ENCODE results near the gene GPR160. TPM values are rescaled to one million over a fixed set of nuclear protein-coding genes. Genes with fewer than 3 reads are reported as not detected.
"Not testable (repeated sequence)": the region's sequence is repeated elsewhere in the genome, so short reads cannot be mapped to it uniquely, and the experiment has no call there.

GPR160 gene
- total RNA-seq, 1 donor, result not detected

DNA sequence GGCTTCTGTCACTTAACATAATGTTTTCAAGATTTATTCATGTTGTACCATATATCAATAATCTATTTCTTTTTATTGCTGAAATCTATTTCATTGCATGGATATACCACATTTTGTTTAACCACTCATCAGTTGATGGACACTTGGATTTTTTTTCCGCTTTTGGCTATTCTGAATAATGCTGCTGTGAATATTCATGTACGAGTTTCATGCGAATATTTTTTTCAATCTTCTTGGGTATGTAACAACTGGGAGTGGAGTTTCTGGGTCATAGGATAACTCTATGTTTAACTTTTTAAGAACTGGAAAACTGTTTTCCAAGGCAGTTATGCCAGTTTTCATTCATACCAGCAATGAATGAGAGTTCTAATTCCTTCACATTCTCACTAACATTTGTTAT lies 21.7 kb upstream of the GPR160 start:
- Histone ChIP-seq H3K9me3 (ENCODE audit: low read depth, low read length) (no peaks in the 10 kb centered on the region), H3K4me2 (ENCODE audit: insufficient read depth, low read length) (no peak overlapping the region), H3K79me2 (ENCODE audit: insufficient read depth, low read length) (no peaks in the 10 kb centered on the region), H3K4me1 (ENCODE audit: insufficient read depth, low read length) (no peaks in the 10 kb centered on the region), H3K4me3 (ENCODE audit: insufficient read depth, low read length) (no peak overlapping the region), H3K27ac (ENCODE audit: low read depth, low read length) (no peak overlapping the region), H3K36me3 (ENCODE audit: insufficient read depth, low read length) (no peaks in the 10 kb centered on the region), H2AFZ (ENCODE audit: low read length) (no peak overlapping the region), H3K27me3 (ENCODE audit: insufficient read depth, low read length) (peaks cover 10% of the 10 kb centered on the region), H4K20me1 (ENCODE audit: insufficient read depth, low read length) (no peaks in the 10 kb centered on the region)
- no peak for DNase-seq (ENCODE audit: insufficient read length, low spot score, missing footprints)
- no peak for TF ChIP-seq CTCF (IDR thresholded peaks at IDR 0.05; ENCODE audit: extremely low read depth, low read depth, low read length)

DNA sequence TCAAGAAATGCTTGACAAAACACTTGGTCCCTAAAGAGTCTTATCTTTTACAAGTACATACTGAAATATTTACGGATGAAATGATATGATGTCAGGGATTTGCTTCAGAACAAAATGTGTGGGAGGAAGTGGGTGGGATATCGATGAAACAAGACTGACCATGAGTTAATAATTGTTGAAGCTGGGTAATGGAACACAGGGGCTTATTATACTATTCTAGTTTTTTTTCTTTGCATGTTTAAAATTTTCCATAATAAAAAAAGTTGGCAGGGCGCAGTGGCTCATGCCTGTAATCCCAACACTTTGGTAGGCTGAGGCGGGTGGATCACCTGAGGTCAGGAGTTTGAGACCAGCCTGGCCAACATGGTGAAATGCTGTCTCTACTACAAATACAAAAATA lies 18.5 kb upstream of the GPR160 start:
- H4K20me1 ChIP-seq (ENCODE audit: insufficient read depth, low read length); H3K27me3 ChIP-seq (ENCODE audit: insufficient read depth, low read length); H3K79me2 ChIP-seq (ENCODE audit: insufficient read depth, low read length); H3K4me1 ChIP-seq (ENCODE audit: insufficient read depth, low read length); DNase-seq (ENCODE audit: insufficient read length, low spot score, missing footprints); H2AFZ ChIP-seq (ENCODE audit: low read length); H3K4me2 ChIP-seq (ENCODE audit: insufficient read depth, low read length); H3K4me3 ChIP-seq (ENCODE audit: insufficient read depth, low read length); H3K27ac ChIP-seq (ENCODE audit: low read depth, low read length); H3K9me3 ChIP-seq (ENCODE audit: low read depth, low read length); H3K36me3 ChIP-seq (ENCODE audit: insufficient read depth, low read length): not testable (repeated sequence)

GRCh38 chr3:170021083-170021482 lies 16.7 kb upstream of the GPR160 start:
- no peak overlapping the region for H3K27ac ChIP-seq (ENCODE audit: low read depth, low read length)
- no peaks in the 10 kb centered on the region for H3K79me2 ChIP-seq (ENCODE audit: insufficient read depth, low read length)
- H2AFZ ChIP-seq (ENCODE audit: low read length), result no peak overlapping the region
- no peaks in the 10 kb centered on the region for H4K20me1 ChIP-seq (ENCODE audit: insufficient read depth, low read length)
- TF ChIP-seq CTCF (IDR thresholded peaks at IDR 0.05; ENCODE audit: extremely low read depth, low read depth, low read length), result peak; percentile 35
- no peaks in the 10 kb centered on the region for H3K36me3 ChIP-seq (ENCODE audit: insufficient read depth, low read length)
- no peak for DNase-seq (ENCODE audit: insufficient read length, low spot score, missing footprints)
- H3K9me3 ChIP-seq (ENCODE audit: low read depth, low read length), result no peaks in the 10 kb centered on the region
- no peak overlapping the region for H3K4me2 ChIP-seq (ENCODE audit: insufficient read depth, low read length)
- peaks cover 14% of the 10 kb centered on the region for H3K27me3 ChIP-seq (ENCODE audit: insufficient read depth, low read length)
- H3K4me1 ChIP-seq (ENCODE audit: insufficient read depth, low read length), result no peaks in the 10 kb centered on the region
- H3K4me3 ChIP-seq (ENCODE audit: insufficient read depth, low read length), result no peak overlapping the region

DNA sequence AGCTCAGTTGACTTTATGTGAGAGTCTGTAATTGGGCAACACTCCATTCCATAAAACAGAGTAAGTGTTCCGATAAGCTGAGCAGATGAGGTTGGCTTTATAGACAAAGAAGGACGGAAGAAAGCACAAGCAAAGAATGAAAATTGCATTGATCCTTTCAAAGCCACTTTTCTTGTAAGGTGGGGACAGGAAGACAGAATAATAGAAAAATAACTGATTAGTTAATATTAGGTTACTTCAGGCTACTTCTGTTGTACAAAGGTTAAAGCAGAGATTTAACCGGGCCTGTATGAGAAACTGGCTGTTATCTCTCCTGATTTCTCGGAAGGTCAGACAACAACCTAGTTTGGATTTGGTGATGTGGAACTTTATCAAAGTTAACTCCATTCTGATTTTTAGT lies 15.5 kb upstream of the GPR160 start:
- Histone ChIP-seq H2AFZ (ENCODE audit: low read length) (no peak overlapping the region), H3K27me3 (ENCODE audit: insufficient read depth, low read length) (peaks cover 9% of the 10 kb centered on the region), H3K9me3 (ENCODE audit: low read depth, low read length) (no peaks in the 10 kb centered on the region), H3K4me2 (ENCODE audit: insufficient read depth, low read length) (no peak overlapping the region), H4K20me1 (ENCODE audit: insufficient read depth, low read length) (no peaks in the 10 kb centered on the region), H3K4me3 (ENCODE audit: insufficient read depth, low read length) (no peak overlapping the region), H3K79me2 (ENCODE audit: insufficient read depth, low read length) (no peaks in the 10 kb centered on the region), H3K36me3 (ENCODE audit: insufficient read depth, low read length) (no peaks in the 10 kb centered on the region), H3K4me1 (ENCODE audit: insufficient read depth, low read length) (no peaks in the 10 kb centered on the region), H3K27ac (ENCODE audit: low read depth, low read length) (no peak overlapping the region)
- TF ChIP-seq CTCF (IDR thresholded peaks at IDR 0.05; ENCODE audit: extremely low read depth, low read depth, low read length), result no peak
- no peak for DNase-seq (ENCODE audit: insufficient read length, low spot score, missing footprints)
